GM23338 (cell line): Measurements from ENCODE around the gene SYNE3. TPM values are rescaled to one million over a fixed set of nuclear protein-coding genes. Genes with fewer than 3 reads are reported as not detected.
"Not testable (repeated sequence)": the region's sequence is repeated elsewhere in the genome, so short reads cannot be mapped to it uniquely, and the experiment has no call there.

Experiments
- ATAC-seq: fragments of 200-7000 bp; cut with Tn5 transposase; 3 replicates; pipeline ENCODE4 v1.9.1; 2020
- DNase-seq: peaks from one replicate; pipeline ENCODE4 v3.0.0-alpha.2; 2015; ENCODE audit warnings: low spot score
- H2AFZ ChIP-seq: fragments of 200-600 bp; sonication (generic); 2 replicates; pipeline ENCODE4 v1.8.0; 2016; ENCODE audit warnings: antibody characterized with exemption, mild to moderate bottlenecking, moderate library complexity
- H3F3A ChIP-seq: fragments of 200-600 bp; sonication (generic); replicated peaks from 2 replicates; pipeline ENCODE4 v1.8.0; 2017; ENCODE audit warnings: antibody characterized with exemption, mixed run types, low read depth
- H3K27ac ChIP-seq: fragments of 200-600 bp; sonication (generic); 2 replicates; pipeline ENCODE4 v1.6.1; 2016; ENCODE audit warnings: low read depth
- H3K27me3 ChIP-seq: fragments of 200-600 bp; sonication (generic); 2 replicates; pipeline ENCODE4 v1.8.0; 2016; ENCODE audit warnings: mild to moderate bottlenecking, mixed run types, moderate library complexity; ENCODE audit not compliant: insufficient read depth
- H3K36me3 ChIP-seq: fragments of 200-600 bp; sonication (generic); 2 replicates; pipeline ENCODE4 v1.8.0; 2016; ENCODE audit warnings: mild to moderate bottlenecking; ENCODE audit not compliant: insufficient read depth
- H3K4me1 ChIP-seq: fragments of 200-600 bp; sonication (generic); 2 replicates; pipeline ENCODE4 v1.8.0; 2016; ENCODE audit warnings: mild to moderate bottlenecking, moderate library complexity; ENCODE audit not compliant: insufficient read depth
- H3K4me2 ChIP-seq: fragments of 200-600 bp; sonication (generic); 2 replicates; pipeline ENCODE4 v1.7.1; 2017; ENCODE audit warnings: mixed run types
- H3K4me3 ChIP-seq: fragments of 200-600 bp; sonication (generic); 2 replicates; pipeline ENCODE4 v1.6.1; 2016; ENCODE audit warnings: mixed run types
- H3K79me2 ChIP-seq: fragments of 200-600 bp; sonication (generic); replicated peaks from 2 replicates; pipeline ENCODE4 v1.8.0; 2017; ENCODE audit warnings: mild to moderate bottlenecking; ENCODE audit not compliant: insufficient read depth
- H3K9me2 ChIP-seq: fragments of 200-600 bp; sonication (generic); 2 replicates; pipeline ENCODE4 v1.8.0; 2017; ENCODE audit not compliant: insufficient read depth
- H4K20me1 ChIP-seq: fragments of 200-600 bp; sonication (generic); replicated peaks from 2 replicates; pipeline ENCODE4 v1.8.0; 2017; ENCODE audit warnings: mild to moderate bottlenecking; ENCODE audit not compliant: insufficient read depth
- H3K27ac Mint-ChIP-seq: 2 replicates; pipeline ENCODE4 v1.8.0; 2020; ENCODE audit warnings: inconsistent platforms, mild to moderate bottlenecking, moderate library complexity, mixed read lengths
- H3K27me3 Mint-ChIP-seq: 3 replicates; pipeline ENCODE4 v1.8.0; 2022; ENCODE audit warnings: low read depth, mild to moderate bottlenecking, moderate library complexity, mixed read lengths, inconsistent platforms; ENCODE audit not compliant: insufficient read depth, poor library complexity
- H3K36me3 Mint-ChIP-seq: 3 replicates; pipeline ENCODE4 v1.8.0; 2021; ENCODE audit warnings: low read depth, mild to moderate bottlenecking, inconsistent platforms, moderate library complexity, mixed read lengths
- H3K4me1 Mint-ChIP-seq: 3 replicates; pipeline ENCODE4 v1.8.0; 2020; ENCODE audit warnings: mild to moderate bottlenecking, inconsistent platforms, mixed read lengths
- H3K4me3 Mint-ChIP-seq: 3 replicates; pipeline ENCODE4 v1.8.0; 2021; ENCODE audit warnings: moderate library complexity, mild to moderate bottlenecking, inconsistent platforms, mixed read lengths
- H3K9me3 Mint-ChIP-seq: 3 replicates; pipeline ENCODE4 v1.8.0; 2020; ENCODE audit warnings: moderate library complexity, mild to moderate bottlenecking, inconsistent platforms, mixed read lengths
- ETS1 ChIP-seq: IDR thresholded peaks from 2 replicates; pipeline ENCODE4 v1.6.1; 2016; ENCODE audit warnings: antibody characterized with exemption
- EZH2 ChIP-seq: fragments of 200-600 bp; sonication (generic); IDR thresholded peaks from one replicate; pipeline ENCODE4 v1.8.0; 2017; ENCODE audit warnings: antibody characterized with exemption, mild to moderate bottlenecking, low read depth; ENCODE audit not compliant: unreplicated experiment
- JUNB ChIP-seq: IDR thresholded peaks from one replicate; pipeline ENCODE4 v1.6.1; 2016; ENCODE audit warnings: antibody characterized with exemption; ENCODE audit not compliant: unreplicated experiment
- REST ChIP-seq: IDR thresholded peaks from one replicate; pipeline ENCODE4 v1.6.1; 2018; ENCODE audit warnings: antibody characterized with exemption; ENCODE audit not compliant: unreplicated experiment
- STAT1 ChIP-seq: IDR thresholded peaks from one replicate; pipeline ENCODE4 v1.6.1; 2016; ENCODE audit warnings: antibody characterized with exemption; ENCODE audit not compliant: unreplicated experiment
- polyA plus RNA-seq: library from polyadenylated mRNA; unstranded; fragments of >200 nt; fragmentation: Nextera tagmentation; extraction: Ambion mirVana; gene quantifications from 2 replicates; pipeline ENCODE4 v1.2.1, GENCODE V29; 2016
- total RNA-seq: library from RNA; depleted of rRNA; stranded (reverse); fragments of >200 nt; shearing (Covaris generic); gene quantifications from 2 replicates; pipeline ENCODE4 v1.2.3, GENCODE V29; 2014

The SYNE3 gene
- total and polyA plus RNA-seq, 2 experiments from 2014 or later = 0.02 to 0.03 TPM

- H3K36me3 Mint-ChIP-seq = no peaks in the 10 kb centered on the region
- H2AFZ ChIP-seq = no peak overlapping the region
- H3K4me1 ChIP-seq = peaks cover 3% of the 10 kb centered on the region; the same call in 1 of the 2 replicates
- TF ChIP-seq STAT1 (no peak), REST (no peak)
- H3K79me2 ChIP-seq = no peaks in the 10 kb centered on the region
- H3K27me3 Mint-ChIP-seq = peaks cover 12% of the 10 kb centered on the region
- H3K36me3 ChIP-seq = no peaks in the 10 kb centered on the region
- no peaks in the 10 kb centered on the region for H4K20me1 ChIP-seq
- no peak overlapping the region for H3K4me3 Mint-ChIP-seq
- DNase-seq = no peak
- no peak overlapping the region for H3K27ac ChIP-seq
- H3K27ac Mint-ChIP-seq = no peak overlapping the region
- H3K4me1 Mint-ChIP-seq = peaks cover 10% of the 10 kb centered on the region
- no peaks in the 10 kb centered on the region for H3K9me3 Mint-ChIP-seq
- H3K4me2 ChIP-seq = no peak overlapping the region
- no peak overlapping the region for H3K4me3 ChIP-seq
- no peaks in the 10 kb centered on the region for H3F3A ChIP-seq
- no peaks in the 10 kb centered on the region for H3K9me2 ChIP-seq
- peaks cover 18% of the 10 kb centered on the region for H3K27me3 ChIP-seq
- ATAC-seq = no peak
These were observed 4.8 kb downstream of the SYNE3 start for GRCh38 chr14:95511687-95512086.

GRCh38 chr14:95510804-95511203 is 5.6 kb downstream of the SYNE3 start:
- Mint-ChIP-seq H3K36me3 (no peaks in the 10 kb centered on the region), H3K27me3 (peaks cover 8% of the 10 kb centered on the region), H3K9me3 (no peaks in the 10 kb centered on the region), H3K27ac (no peak overlapping the region), H3K4me1 (peaks cover 8% of the 10 kb centered on the region), H3K4me3 (no peak overlapping the region)
- ATAC-seq (no peak), DNase-seq (peak; percentile 18)
- no peak overlapping the region for H3K4me3 ChIP-seq
- TF ChIP-seq ETS1 (no peak), JUNB (no peak), EZH2 (no peak), STAT1 (no peak)
- no peaks in the 10 kb centered on the region for H4K20me1 ChIP-seq
- no peaks in the 10 kb centered on the region for H3F3A ChIP-seq
- no peak overlapping the region; the same call in 1 of the 2 replicates for H2AFZ ChIP-seq
- H3K4me2 ChIP-seq = no peak overlapping the region
- H3K79me2 ChIP-seq = no peaks in the 10 kb centered on the region
- peaks cover 3% of the 10 kb centered on the region; the same call in 1 of the 2 replicates for H3K4me1 ChIP-seq
- peaks cover 13% of the 10 kb centered on the region for H3K27me3 ChIP-seq
- no peaks in the 10 kb centered on the region for H3K36me3 ChIP-seq
- H3K27ac ChIP-seq = no peak overlapping the region
- H3K9me2 ChIP-seq = no peaks in the 10 kb centered on the region

GRCh38 chr14:95510344-95510743 is 6.1 kb downstream of the SYNE3 start:
- not testable (repeated sequence) for H3K9me2 ChIP-seq, H2AFZ ChIP-seq, H3K27me3 Mint-ChIP-seq, H3K9me3 Mint-ChIP-seq, H3K4me1 Mint-ChIP-seq, H3K27me3 ChIP-seq, H3K4me2 ChIP-seq, H3K27ac Mint-ChIP-seq, DNase-seq, H3K4me3 ChIP-seq, H4K20me1 ChIP-seq, H3K4me1 ChIP-seq, H3K36me3 Mint-ChIP-seq, H3F3A ChIP-seq, H3K27ac ChIP-seq, H3K79me2 ChIP-seq, H3K36me3 ChIP-seq, ATAC-seq, H3K4me3 Mint-ChIP-seq
